Ishikawa (cell line): ENCODE data around the gene FOXP1.

ENCODE experiments used
- CEBPB ChIP-seq: IDR thresholded peaks from 2 replicates; pipeline ENCODE4 v1.6.1; 2012
- CREB1 ChIP-seq: IDR thresholded peaks from 2 replicates; pipeline ENCODE4 v1.6.1; 2012; ENCODE audit warnings: low read depth
- EGR1 ChIP-seq: IDR thresholded peaks from 2 replicates; pipeline ENCODE4 v1.6.1; 2012
- EP300 ChIP-seq: IDR thresholded peaks from 2 replicates; pipeline ENCODE4 v1.6.1; 2012; ENCODE audit warnings: borderline replicate concordance
- FOXM1 ChIP-seq: IDR thresholded peaks from 2 replicates; pipeline ENCODE4 v1.6.1; 2012; ENCODE audit warnings: low read depth, borderline replicate concordance
- MAX ChIP-seq: IDR thresholded peaks from 2 replicates; pipeline ENCODE4 v1.6.1; 2012
- NFIC ChIP-seq: IDR thresholded peaks from 2 replicates; pipeline ENCODE4 v1.6.1; 2012
- RAD21 ChIP-seq: IDR thresholded peaks from 2 replicates; pipeline ENCODE4 v1.6.1; 2012; ENCODE audit warnings: low read depth
- TAF1 ChIP-seq: IDR thresholded peaks from 2 replicates; pipeline ENCODE4 v1.6.1; 2012; ENCODE audit warnings: low read depth, mild to moderate bottlenecking
- TCF12 ChIP-seq: IDR thresholded peaks from 2 replicates; pipeline ENCODE4 v1.6.1; 2012; ENCODE audit warnings: low read depth
- TEAD4 ChIP-seq: IDR thresholded peaks from 2 replicates; pipeline ENCODE4 v1.6.1; 2012
- USF1 ChIP-seq: IDR thresholded peaks from 2 replicates; pipeline ENCODE4 v1.6.1; 2012
- YY1 ChIP-seq: IDR thresholded peaks from 2 replicates; pipeline ENCODE4 v1.6.1; 2012; ENCODE audit warnings: low read depth
- ZBTB7A ChIP-seq: IDR thresholded peaks from 2 replicates; pipeline ENCODE4 v1.6.1; 2012; ENCODE audit warnings: low read depth
- TF ChIP-seq, protein P1 (sequence below): IDR thresholded peaks from 2 replicates; pipeline ENCODE4 v1.6.1; 2012; ENCODE audit warnings: low read depth, mild to moderate bottlenecking

FOXP1 gene

GRCh38 chr3:70996082-70996481, 587.4 kb downstream of the FOXP1 start:
- TF ChIP-seq EP300, result no peak
- no peak for TF ChIP-seq CREB1
- no peak for TF ChIP-seq USF1
- TF ChIP-seq, protein P1, sequence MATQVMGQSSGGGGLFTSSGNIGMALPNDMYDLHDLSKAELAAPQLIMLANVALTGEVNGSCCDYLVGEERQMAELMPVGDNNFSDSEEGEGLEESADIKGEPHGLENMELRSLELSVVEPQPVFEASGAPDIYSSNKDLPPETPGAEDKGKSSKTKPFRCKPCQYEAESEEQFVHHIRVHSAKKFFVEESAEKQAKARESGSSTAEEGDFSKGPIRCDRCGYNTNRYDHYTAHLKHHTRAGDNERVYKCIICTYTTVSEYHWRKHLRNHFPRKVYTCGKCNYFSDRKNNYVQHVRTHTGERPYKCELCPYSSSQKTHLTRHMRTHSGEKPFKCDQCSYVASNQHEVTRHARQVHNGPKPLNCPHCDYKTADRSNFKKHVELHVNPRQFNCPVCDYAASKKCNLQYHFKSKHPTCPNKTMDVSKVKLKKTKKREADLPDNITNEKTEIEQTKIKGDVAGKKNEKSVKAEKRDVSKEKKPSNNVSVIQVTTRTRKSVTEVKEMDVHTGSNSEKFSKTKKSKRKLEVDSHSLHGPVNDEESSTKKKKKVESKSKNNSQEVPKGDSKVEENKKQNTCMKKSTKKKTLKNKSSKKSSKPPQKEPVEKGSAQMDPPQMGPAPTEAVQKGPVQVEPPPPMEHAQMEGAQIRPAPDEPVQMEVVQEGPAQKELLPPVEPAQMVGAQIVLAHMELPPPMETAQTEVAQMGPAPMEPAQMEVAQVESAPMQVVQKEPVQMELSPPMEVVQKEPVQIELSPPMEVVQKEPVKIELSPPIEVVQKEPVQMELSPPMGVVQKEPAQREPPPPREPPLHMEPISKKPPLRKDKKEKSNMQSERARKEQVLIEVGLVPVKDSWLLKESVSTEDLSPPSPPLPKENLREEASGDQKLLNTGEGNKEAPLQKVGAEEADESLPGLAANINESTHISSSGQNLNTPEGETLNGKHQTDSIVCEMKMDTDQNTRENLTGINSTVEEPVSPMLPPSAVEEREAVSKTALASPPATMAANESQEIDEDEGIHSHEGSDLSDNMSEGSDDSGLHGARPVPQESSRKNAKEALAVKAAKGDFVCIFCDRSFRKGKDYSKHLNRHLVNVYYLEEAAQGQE, result no peak
- TF ChIP-seq ZBTB7A, result no peak
- no peak for TF ChIP-seq TEAD4
- TF ChIP-seq MAX, result no peak
- no peak for TF ChIP-seq TCF12
- no peak for TF ChIP-seq CEBPB
- TF ChIP-seq YY1, result no peak
- TF ChIP-seq RAD21, result no peak
- TF ChIP-seq EGR1, result no peak
- TF ChIP-seq TAF1, result no peak
- no peak for TF ChIP-seq FOXM1
- no peak for TF ChIP-seq NFIC

- TF ChIP-seq EP300 (no peak), USF1 (no peak), TEAD4 (no peak), YY1 (no peak), TCF12 (no peak), FOXM1 (no peak)
These were observed 588.9 kb downstream of the FOXP1 start for GRCh38 chr3:70994644-70995043.

- TF ChIP-seq RAD21 (no peak), CEBPB (no peak), ZBTB7A (no peak), TAF1 (no peak), YY1 (no peak), MAX (no peak), EP300 (no peak), TCF12 (no peak), CREB1 (no peak), USF1 (no peak), FOXM1 (no peak), EGR1 (no peak), NFIC (no peak), TEAD4 (no peak)
- TF ChIP-seq, protein P1, result no peak
These were observed 590.8 kb downstream of the FOXP1 start for GRCh38 chr3:70992562-70993204.

GRCh38 chr3:70992131-70992530, 591.4 kb downstream of the FOXP1 start:
- TF ChIP-seq ZBTB7A (no peak), CREB1 (no peak), EP300 (no peak), FOXM1 (no peak), USF1 (no peak), MAX (no peak), TAF1 (no peak), EGR1 (no peak), TEAD4 (no peak), TCF12 (no peak)

GRCh38 chr3:70990723-70991122, 592.8 kb downstream of the FOXP1 start:
- TF ChIP-seq YY1 (no peak), NFIC (no peak), CREB1 (no peak), MAX (no peak), FOXM1 (no peak), TCF12 (no peak), CEBPB (no peak), EGR1 (no peak), EP300 (no peak), TAF1 (no peak), USF1 (no peak), TEAD4 (no peak), RAD21 (no peak), ZBTB7A (no peak)
- TF ChIP-seq, protein P1, result no peak
